Measurements from ENCODE around the gene FBXO34. TPM values are rescaled to one million over a fixed set of nuclear protein-coding genes. Genes with fewer than 3 reads are reported as not detected.

FBXO34 gene
- total RNA-seq: 47.3 TPM

GRCh38 chr14:55270832-55271571 is at the start of gene FBXO34:
Gene FBXO34 (plus strand): TSS chr14:55271421. CDS start chr14:55350391, 78,970 bp downstream.

Small RNA genes within 50 kb of the gene (small RNA-seq; reads per million reads assigned to genes)
- gene AL356801.1: not detected

Other genes starting within 250 kb of the FBXO34 start
- 10.8 TPM for gene WDHD1, start 244.3 kb upstream of the FBXO34 start, total RNA-seq
- 52.4 TPM for gene SOCS4, start 244.2 kb upstream of the FBXO34 start, total RNA-seq
- 32.8 TPM for gene MAPK1IP1L, start 219.8 kb upstream of the FBXO34 start, total RNA-seq
- 12.2 TPM for gene LGALS3, start 142.2 kb upstream of the FBXO34 start, total RNA-seq
- 8.8 TPM for gene DLGAP5, start 79.8 kb upstream of the FBXO34 start, total RNA-seq
- 16.8 TPM for gene ATG14, start 140.4 kb downstream of the FBXO34 start, total RNA-seq
- gene TBPL2, start 169.2 kb downstream of the FBXO34 start, total RNA-seq: not detected

All from diencephalon (tissue), 1 donor.